PC-3 (cell line): Measurements from ENCODE around the gene CAVIN3. TPM values are rescaled to one million over a fixed set of nuclear protein-coding genes. Genes with fewer than 3 reads are reported as not detected.

Source experiments
- ATAC-seq: fragments of 200-7000 bp; cut with Tn5 transposase; 2 replicates; pipeline ENCODE4 v1.9.1; 2020; ENCODE audit warnings: mild to moderate bottlenecking, moderate library complexity
- BruUV-seq: library from RNA; stranded (reverse); fragments of 400-500 nt; replicated peaks from 2 replicates; lab custom pipeline; 2021; lab: Mats Ljungman, UMichigan
- CTCF ChIA-PET: fragments of 300-600 bp; sonication (Branson Sonifier 250); formaldehyde crosslinking; loops from one replicate; lab custom pipeline; 2022; ENCODE audit warnings: antibody characterized with exemption; lab: Charles Lee
- POLR2A ChIA-PET: fragments of 300-600 bp; sonication (Branson Sonifier 250); formaldehyde crosslinking; loops from one replicate; lab custom pipeline; 2022; ENCODE audit warnings: antibody characterized with exemption; ENCODE audit not compliant: unreplicated experiment; lab: Charles Lee
- DNase-seq: peaks from one replicate; pipeline ENCODE4 v3.0.0-alpha.2; 2015
- H2AFZ ChIP-seq: fragments of 300-600 bp; sonication (generic); 2 replicates; pipeline ENCODE4 v1.6.0; 2016; ENCODE audit warnings: antibody characterized with exemption, low read length
- H3F3A ChIP-seq: fragments of 300-600 bp; sonication (generic); one replicate; pipeline ENCODE4 v1.6.0; 2017; ENCODE audit warnings: antibody characterized with exemption, low read length, control low read depth, mild to moderate bottlenecking; ENCODE audit not compliant: unreplicated experiment
- H3K27ac ChIP-seq: fragments of 300-600 bp; sonication (generic); 2 replicates; pipeline ENCODE4 v1.5.1; 2016; ENCODE audit warnings: mild to moderate bottlenecking, low read length
- H3K27me3 ChIP-seq: fragments of 300-600 bp; sonication (generic); 2 replicates; pipeline ENCODE4 v1.6.1; 2016; ENCODE audit warnings: low read length, mixed read lengths
- H3K36me3 ChIP-seq: fragments of 300-600 bp; sonication (generic); 2 replicates; pipeline ENCODE4 v1.6.1; 2016; ENCODE audit warnings: low read depth, mixed run types, low read length, mixed read lengths
- H3K4me1 ChIP-seq: fragments of 300-600 bp; sonication (generic); 2 replicates; pipeline ENCODE4 v1.5.1; 2016; ENCODE audit warnings: low read length; ENCODE audit not compliant: insufficient read depth
- H3K4me2 ChIP-seq: fragments of 300-600 bp; sonication (generic); 2 replicates; pipeline ENCODE4 v1.6.0; 2016; ENCODE audit warnings: low read length
- H3K4me3 ChIP-seq: fragments of 300-600 bp; sonication (generic); 2 replicates; pipeline ENCODE4 v1.5.1; 2016; ENCODE audit warnings: mild to moderate bottlenecking, low read length, mixed read lengths
- H3K79me2 ChIP-seq: fragments of 300-600 bp; sonication (generic); 2 replicates; pipeline ENCODE4 v1.6.1; 2017; ENCODE audit warnings: low read length, mixed read lengths
- H3K9ac ChIP-seq: fragments of 300-600 bp; sonication (generic); 2 replicates; pipeline ENCODE4 v1.6.0; 2016; ENCODE audit warnings: mild to moderate bottlenecking, low read length
- H3K9me2 ChIP-seq: fragments of 300-600 bp; sonication (generic); replicated peaks from 2 replicates; pipeline ENCODE4 v1.6.1; 2016; ENCODE audit warnings: mixed run types, low read length, mixed read lengths
- H3K9me3 ChIP-seq: fragments of 300-600 bp; sonication (generic); 2 replicates; pipeline ENCODE4 v1.6.1; 2016; ENCODE audit warnings: low read length, mixed read lengths
- H4K20me1 ChIP-seq: fragments of 300-600 bp; sonication (generic); 2 replicates; pipeline ENCODE4 v1.6.1; 2016; ENCODE audit warnings: low read length, mixed read lengths
- CTCF ChIP-seq: fragments of 300-600 bp; sonication (generic); conservative IDR thresholded peaks from 2 replicates; pipeline ENCODE4 v1.5.1; 2017; ENCODE audit warnings: antibody characterized with exemption, low read depth, mild to moderate bottlenecking, low read length
- EZH2 ChIP-seq: fragments of 300-600 bp; sonication (generic); IDR thresholded peaks from one replicate; pipeline ENCODE4 v1.6.1; 2017; ENCODE audit warnings: antibody characterized with exemption, mild to moderate bottlenecking, low read length; ENCODE audit not compliant: unreplicated experiment
- EZH2phosphoT487 ChIP-seq: fragments of 300-600 bp; sonication (generic); IDR thresholded peaks from 2 replicates; pipeline ENCODE4 v1.6.1; 2018; ENCODE audit warnings: mild to moderate bottlenecking, antibody characterized with exemption, low read length, borderline replicate concordance
- intact Hi-C: fragments of 100-400 bp; cut with micrococcal nuclease; formaldehyde crosslinking; loops from 2 replicates; pipeline ENCODE4 v1.9.0; 2023
- total RNA-seq: library from RNA; depleted of rRNA; stranded (reverse); fragments of >200 nt; gene quantifications from 2 replicates; pipeline ENCODE4 v1.2.3, GENCODE V29; 2014

Gene CAVIN3
- total RNA-seq, 1 experiment from 2014 or later = not detected

- intact Hi-C loops = no loop called here
- CTCF ChIA-PET = no interaction called here
- POLR2A ChIA-PET = no interaction called here
Observed at GRCh38 chr11:6334806-6335205, 14.5 kb upstream of the CAVIN3 start.

GRCh38 chr11:6333095-6333494 is 12.8 kb upstream of the CAVIN3 start:
- intact Hi-C loops = no loop called here
- ChIA-PET CTCF (interaction anchor here (0.9 kb wide), 1 partner anchor 34 kb away, joined by 4 read pairs; no protein-coding TSS in a partner anchor), POLR2A (no interaction called here)
- ATAC-seq (no peak), DNase-seq (no peak)
- Histone ChIP-seq H3K79me2 (no peaks in the 10 kb centered on the region), H3K27me3 (peaks cover 37% of the 10 kb centered on the region), H4K20me1 (no peaks in the 10 kb centered on the region), H3K9me3 (no peaks in the 10 kb centered on the region), H3K9ac (no peak overlapping the region), H3K36me3 (no peaks in the 10 kb centered on the region), H3F3A (no peaks in the 10 kb centered on the region), H3K4me2 (no peak overlapping the region), H3K4me3 (no peak overlapping the region), H3K4me1 (no peaks in the 10 kb centered on the region), H2AFZ (no peak overlapping the region), H3K9me2 (no peaks in the 10 kb centered on the region), H3K27ac (no peak overlapping the region)
- BruUV-seq = no TSS peak
- TF ChIP-seq EZH2 (no peak), CTCF (no peak), EZH2phosphoT487 (no peak)

More at GRCh38 chr11:6334806-6335205, 14.5 kb upstream of the CAVIN3 start:
- H3K4me1 ChIP-seq = no peaks in the 10 kb centered on the region
- no peak overlapping the region for H2AFZ ChIP-seq
- H3F3A ChIP-seq = no peaks in the 10 kb centered on the region
- H3K27me3 ChIP-seq = peaks cover 42% of the 10 kb centered on the region
- H4K20me1 ChIP-seq = no peaks in the 10 kb centered on the region
- no peaks in the 10 kb centered on the region for H3K9me3 ChIP-seq
- H3K36me3 ChIP-seq = no peaks in the 10 kb centered on the region
- DNase-seq (no peak), ATAC-seq (no peak)
- no peak overlapping the region for H3K4me3 ChIP-seq
- no peaks in the 10 kb centered on the region for H3K79me2 ChIP-seq
- no peaks in the 10 kb centered on the region for H3K9me2 ChIP-seq
- no peak overlapping the region for H3K27ac ChIP-seq
- H3K4me2 ChIP-seq = no peak overlapping the region
- TF ChIP-seq EZH2phosphoT487 (no peak), CTCF (no peak), EZH2 (no peak)
- no TSS peak for BruUV-seq
- no peak overlapping the region for H3K9ac ChIP-seq

- Histone ChIP-seq H3K9me3 (no peaks in the 10 kb centered on the region), H3K27me3 (peaks cover 39% of the 10 kb centered on the region), H3K4me3 (no peak overlapping the region), H3K79me2 (no peaks in the 10 kb centered on the region), H3K4me1 (no peaks in the 10 kb centered on the region), H4K20me1 (no peaks in the 10 kb centered on the region), H3K4me2 (no peak overlapping the region), H3K9ac (no peak overlapping the region), H2AFZ (no peak overlapping the region), H3F3A (no peaks in the 10 kb centered on the region), H3K36me3 (no peaks in the 10 kb centered on the region), H3K27ac (no peak overlapping the region), H3K9me2 (no peaks in the 10 kb centered on the region)
- TF ChIP-seq EZH2phosphoT487 (no peak), CTCF (no peak), EZH2 (no peak)
- ChIA-PET CTCF (no interaction called here), POLR2A (no interaction called here)
- DNase-seq (no peak), ATAC-seq (no peak)
- intact Hi-C loops = no loop called here
- BruUV-seq = no TSS peak
Observed at GRCh38 chr11:6332066-6332465, 11.8 kb upstream of the CAVIN3 start.
